Muscle of back (tissue), 11 donors: ENCODE results near the gene IKZF3. TPM values are rescaled to one million over a fixed set of nuclear protein-coding genes. Genes with fewer than 3 reads are reported as not detected.
"Not testable (repeated sequence)": the region's sequence is repeated elsewhere in the genome, so short reads cannot be mapped to it uniquely, and the experiment has no call there.

ENCODE experiments used
- DNase-seq, 3 donors: peaks; one replicate each; pipeline versions ENCODE4 v3.0.0 to v3.0.0-alpha.2; 2013
- polyA plus RNA-seq, 10 donors: library from polyadenylated mRNA; unstranded; fragments of 120-200 nt; gene quantifications; one replicate each; pipeline ENCODE4 v1.2.1, GENCODE V29; 2013; ENCODE audit not compliant: insufficient read length in 10 of 10

IKZF3 gene
- polyA plus RNA-seq, 10 donors = 0.08 to 2.1 (median 0.26) TPM

- no peak for DNase-seq
These were observed 144.4 kb downstream of the IKZF3 start for GRCh38 chr17:39719563-39720355.

- DNase-seq = no peak
These were observed 146.5 kb downstream of the IKZF3 start for GRCh38 chr17:39717660-39718059.

GRCh38 chr17:39716879-39717536 lies 147.1 kb downstream of the IKZF3 start:
- no peak for DNase-seq

GRCh38 chr17:39716073-39716818 lies 147.9 kb downstream of the IKZF3 start:
- DNase-seq = no peak

GRCh38 chr17:39715375-39716072 lies 148.6 kb downstream of the IKZF3 start:
- no peak for DNase-seq

- DNase-seq = no peak
These were observed 149.9 kb downstream of the IKZF3 start for GRCh38 chr17:39714234-39714633.

GRCh38 chr17:39711851-39712250 lies 152.3 kb downstream of the IKZF3 start:
- DNase-seq = no peak

GRCh38 chr17:39711071-39711470 lies 153.0 kb downstream of the IKZF3 start:
- not testable (repeated sequence) for DNase-seq

- DNase-seq = no peak
These were observed 153.8 kb downstream of the IKZF3 start for GRCh38 chr17:39709998-39710964.

- DNase-seq = no peak
These were observed 154.7 kb downstream of the IKZF3 start for GRCh38 chr17:39709319-39709997.

Other genes starting within 250 kb of the IKZF3 start
- gene PPP1R1B, start 237.4 kb downstream of the IKZF3 start, polyA plus RNA-seq = 1 to 10 TPM; 1.1 to 3.5 (median 2.3) TPM
- gene STARD3, start 227.2 kb downstream of the IKZF3 start, polyA plus RNA-seq = 10 to 100 TPM; 27.5 to 41.4 (median 31.6) TPM
- gene TCAP, start 199.0 kb downstream of the IKZF3 start, polyA plus RNA-seq = 100 to 1,000 TPM; 193 to 440 (median 306) TPM
- gene PNMT, start 195.9 kb downstream of the IKZF3 start, polyA plus RNA-seq = 1 to 10 TPM; 2.1 to 5.8 (median 3.5) TPM
- gene PGAP3, start 176.3 kb downstream of the IKZF3 start, polyA plus RNA-seq = 10 to 100 TPM; 15.5 to 19.4 (median 16.4) TPM
- gene ERBB2, start 164.2 kb downstream of the IKZF3 start, polyA plus RNA-seq = 100 to 1,000 TPM in 9 of 10 donors, 10 to 100 TPM in 1; 77.8 to 147 (median 107) TPM
- 10 to 100 TPM; 15.2 to 23.7 (median 19.0) TPM for gene MIEN1, start 133.8 kb downstream of the IKZF3 start, polyA plus RNA-seq
- gene GRB7, start 126.4 kb downstream of the IKZF3 start, polyA plus RNA-seq = 1 to 10 TPM in 2 of 10 donors, under 1 TPM in 8; 0.14 to 1.9 (median 0.42) TPM
- gene ZPBP2, start 3.9 kb upstream of the IKZF3 start, polyA plus RNA-seq = under 1 TPM in 2 of 10 donors, not detected in 8; 0.11 to 0.20 TPM
- 10 to 100 TPM in 4 of 10 donors, 1 to 10 TPM in 6; 4.3 to 16.2 (median 7.9) TPM for gene GSDMB, start 54.3 kb upstream of the IKZF3 start, polyA plus RNA-seq
- 10 to 100 TPM; 38.9 to 51.5 (median 46.2) TPM for gene ORMDL3, start 63.3 kb upstream of the IKZF3 start, polyA plus RNA-seq
- gene LRRC3C, start 63.4 kb upstream of the IKZF3 start, polyA plus RNA-seq = not detected
- under 1 TPM in 8 of 10 donors, not detected in 2; 0.05 to 0.31 (median 0.13) TPM for gene GSDMA, start 98.7 kb upstream of the IKZF3 start, polyA plus RNA-seq
- 10 to 100 TPM; 75.8 to 94.2 (median 84.8) TPM for gene PSMD3, start 116.5 kb upstream of the IKZF3 start, polyA plus RNA-seq
- gene CSF3, start 151.1 kb upstream of the IKZF3 start, polyA plus RNA-seq = under 1 TPM in 3 of 10 donors, not detected in 7; 0.17 to 0.25 (median 0.21) TPM
- gene MED24, start 190.1 kb upstream of the IKZF3 start, polyA plus RNA-seq = 10 to 100 TPM; 50.2 to 97.2 (median 66.1) TPM
- gene THRA, start 198.7 kb upstream of the IKZF3 start, polyA plus RNA-seq = 10 to 100 TPM; 53.4 to 69.2 (median 63.8) TPM
- gene NR1D1, start 236.3 kb upstream of the IKZF3 start, polyA plus RNA-seq = 1 to 10 TPM; 2.0 to 7.7 (median 4.6) TPM